Measurements from ENCODE around the gene CCDC6. TPM values are rescaled to one million over a fixed set of nuclear protein-coding genes. Genes with fewer than 3 reads are reported as not detected.
A peak's percentile ranks its signal among the peaks of the same experiment; 100 is the strongest.
"Not testable (repeated sequence)": the region's sequence is repeated elsewhere in the genome, so short reads cannot be mapped to it uniquely, and the experiment has no call there.

The CCDC6 gene
- total RNA-seq, 1 donor from 2014 or later, result 57.6 TPM

- no peak for DNase-seq (ENCODE audit: low spot score)
These were observed 25.3 kb downstream of the CCDC6 start for GRCh38 chr10:59880971-59881510.

GRCh38 chr10:59880019-59880717, 26.2 kb downstream of the CCDC6 start:
- no peak for DNase-seq (ENCODE audit: low spot score)

DNA sequence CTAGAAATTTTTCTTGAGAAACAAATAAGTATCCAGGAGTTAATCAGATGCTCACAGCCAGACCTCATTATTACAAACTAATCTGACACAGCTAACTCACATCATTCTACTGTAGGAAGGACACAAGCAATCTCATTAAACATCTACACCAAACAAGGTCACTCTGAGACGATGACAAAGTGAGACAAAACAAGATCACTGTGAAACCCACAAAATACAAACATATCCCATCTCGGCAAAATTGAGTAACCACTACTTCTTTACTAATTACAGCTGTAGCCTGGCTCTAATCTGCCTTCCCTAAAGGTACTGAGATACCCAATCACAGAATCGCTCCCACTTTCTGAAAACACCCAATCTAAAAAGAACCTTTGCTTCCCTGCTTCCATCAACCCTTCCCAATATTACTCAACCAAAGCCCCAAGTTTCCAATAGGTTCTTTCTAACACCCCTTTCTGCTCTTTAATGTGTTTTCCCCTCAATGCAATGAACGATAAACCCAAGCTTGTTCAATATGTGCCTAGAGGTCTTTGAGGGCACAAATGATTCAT, 26.9 kb downstream of the CCDC6 start:
- DNase-seq (ENCODE audit: low spot score), result no peak

GRCh38 chr10:59878915-59879314, 27.4 kb downstream of the CCDC6 start:
- no peak for DNase-seq (ENCODE audit: low spot score)

DNA sequence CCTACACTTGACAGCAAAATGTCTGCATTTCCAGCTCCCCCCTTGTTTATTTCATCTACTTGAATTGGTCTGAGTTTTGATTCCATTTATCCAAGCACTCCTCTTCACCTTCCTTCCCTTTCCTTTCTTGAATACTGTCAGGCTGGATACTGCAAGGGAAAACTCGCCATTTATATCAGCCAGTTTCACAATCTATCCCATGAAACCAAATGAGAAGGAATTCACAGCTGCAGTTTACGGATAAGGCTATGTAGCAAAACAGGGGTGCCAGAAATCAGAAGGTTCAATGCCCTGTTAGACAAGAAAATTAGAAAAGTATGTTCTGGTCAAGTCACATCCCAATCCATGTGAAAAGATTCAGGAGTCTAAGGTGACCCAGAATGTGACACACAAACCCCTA, 28.1 kb downstream of the CCDC6 start:
- no peak for DNase-seq (ENCODE audit: low spot score)

DNA sequence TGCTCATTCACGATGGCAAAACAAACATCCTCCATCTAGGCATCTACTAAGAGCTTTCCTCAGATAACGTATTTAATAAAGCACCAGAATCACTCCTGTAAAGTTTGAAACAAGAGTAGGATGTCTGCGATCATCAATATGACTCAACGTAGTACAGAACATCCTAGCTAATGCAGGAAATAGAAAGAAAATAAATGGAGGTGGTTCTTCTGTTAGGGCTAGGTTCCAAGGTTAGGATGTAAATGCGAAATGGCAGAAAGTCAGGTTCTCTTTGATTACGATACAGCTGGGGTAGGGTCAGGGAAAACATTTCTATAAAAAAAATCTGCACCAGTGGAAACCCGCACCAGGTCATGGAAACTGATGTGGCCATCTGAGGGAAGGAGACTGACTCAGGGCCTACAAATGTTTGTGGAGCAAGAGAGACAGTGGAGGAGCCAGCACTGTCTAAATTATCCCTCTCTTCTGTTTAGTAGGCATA, 29.1 kb downstream of the CCDC6 start:
- no peak for DNase-seq (ENCODE audit: low spot score)

DNA sequence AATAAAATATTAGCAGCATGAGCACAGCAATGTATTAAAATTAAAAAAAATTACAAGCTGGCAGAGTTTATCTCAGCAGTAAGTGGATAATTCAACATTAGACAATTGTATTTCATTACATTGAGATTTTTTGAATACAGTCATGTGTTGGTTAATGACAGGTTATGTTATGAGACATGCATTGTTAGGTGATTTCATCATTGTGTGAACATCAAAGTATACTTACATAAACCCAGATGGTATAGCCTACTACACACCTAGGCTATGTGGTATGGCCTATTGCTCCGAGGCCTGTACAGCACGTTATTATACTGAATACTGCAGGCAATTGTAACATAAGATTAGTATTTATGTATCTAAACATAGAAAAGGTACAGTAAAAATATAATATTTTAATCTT, 29.7 kb downstream of the CCDC6 start:
- no peak for DNase-seq (ENCODE audit: low spot score)

- DNase-seq (ENCODE audit: low spot score), result not testable (repeated sequence)
These were observed 30.1 kb downstream of the CCDC6 start for GRCh38 chr10:59876208-59876607.

GRCh38 chr10:59873896-59874295, 32.5 kb downstream of the CCDC6 start:
- DNase-seq (ENCODE audit: low spot score), result no peak

DNA sequence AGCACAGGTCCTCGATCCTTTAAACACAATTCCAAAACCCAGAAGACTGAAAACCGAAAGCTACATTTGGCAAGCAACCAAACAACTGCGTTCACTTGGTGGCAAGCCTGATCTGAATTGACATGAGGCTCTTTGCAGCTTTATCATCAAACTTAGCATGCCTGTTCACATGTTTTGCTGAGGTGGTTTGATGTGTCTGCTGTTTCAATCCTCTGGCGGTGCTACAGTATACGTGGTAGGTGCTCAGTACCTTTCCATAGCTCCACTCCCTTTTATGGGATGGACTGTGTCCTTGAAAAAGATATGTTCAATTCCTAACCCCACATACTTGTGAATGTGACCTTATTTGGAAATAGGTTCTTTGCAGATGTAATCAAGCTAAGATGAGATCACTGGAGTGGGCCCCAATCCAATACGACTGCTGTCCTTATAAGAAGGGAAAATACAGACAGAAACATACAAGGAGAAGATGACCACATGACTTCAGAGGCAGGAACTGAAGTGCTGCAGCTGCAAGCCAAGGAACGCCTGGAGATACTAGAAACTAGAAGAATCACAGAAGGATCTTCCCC, 33.4 kb downstream of the CCDC6 start:
- peak; percentile 57 for DNase-seq (ENCODE audit: low spot score)

- DNase-seq (ENCODE audit: low spot score), result no peak
These were observed 36.2 kb downstream of the CCDC6 start for GRCh38 chr10:59870152-59870551.

GRCh38 chr10:59869594-59869940, 36.8 kb downstream of the CCDC6 start:
- no peak for DNase-seq (ENCODE audit: low spot score)

DNA sequence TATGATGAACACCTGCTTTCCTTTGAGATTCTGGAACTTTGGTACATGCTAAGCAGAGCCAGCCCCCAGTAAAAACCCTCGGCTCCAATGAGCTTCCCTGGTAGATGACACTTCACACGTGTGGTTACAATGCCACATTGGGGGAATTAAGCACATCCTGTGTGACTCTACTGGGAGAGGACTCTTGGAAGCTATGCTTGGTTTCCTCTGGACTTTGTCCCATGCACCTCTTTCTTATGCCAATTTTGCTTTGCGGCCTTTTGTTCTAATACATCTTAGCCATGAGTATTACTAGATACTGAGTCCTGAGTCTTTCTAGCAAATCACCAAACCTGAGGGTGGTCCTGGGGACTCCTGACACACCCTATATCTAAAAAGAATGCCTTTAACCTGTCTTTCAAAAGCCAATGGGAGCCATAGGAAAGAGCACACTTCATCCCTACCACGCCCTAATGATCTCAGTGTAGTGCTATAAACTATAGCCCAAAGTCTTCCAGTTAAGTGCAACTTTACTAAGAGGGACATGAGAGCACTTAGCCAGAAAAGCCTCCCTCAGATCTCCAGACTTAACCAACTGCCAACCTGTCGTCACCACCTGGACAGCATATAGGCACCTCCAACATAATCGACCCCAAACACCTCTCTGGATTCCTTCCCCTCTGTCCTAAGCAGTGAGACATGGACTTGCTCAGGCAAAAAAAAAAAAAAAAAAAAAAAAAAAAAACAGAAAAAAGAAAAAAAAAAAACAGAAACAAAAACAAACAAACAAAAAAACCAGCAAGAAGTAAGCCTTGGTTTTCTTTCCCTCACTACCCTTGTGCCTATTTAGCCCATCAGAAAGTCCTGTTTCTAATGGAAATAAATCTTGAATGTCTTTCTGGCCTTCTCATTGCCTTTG, 37.4 kb downstream of the CCDC6 start:
- DNase-seq (ENCODE audit: low spot score), result no peak

DNA sequence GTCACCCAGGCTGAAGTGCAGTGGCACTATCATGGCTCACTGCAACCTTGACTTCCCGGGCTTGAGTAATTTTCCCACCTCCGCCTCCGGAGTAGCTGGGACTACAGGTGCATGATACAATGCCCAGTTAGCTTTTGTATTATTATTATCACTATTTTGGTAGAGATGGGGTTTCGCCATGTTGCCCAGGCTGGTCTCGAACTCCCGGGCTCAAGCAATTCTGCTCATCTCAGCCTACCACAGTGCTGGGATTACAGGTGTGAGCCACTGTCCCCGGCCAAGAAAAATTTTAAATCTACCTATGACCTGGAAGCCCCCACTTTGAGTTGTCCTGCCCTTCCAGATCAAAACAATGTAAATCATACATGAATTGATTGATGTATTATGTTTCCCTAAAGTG, 38.8 kb downstream of the CCDC6 start:
- DNase-seq (ENCODE audit: low spot score), result no peak

GRCh38 chr10:59865101-59865500, 41.3 kb downstream of the CCDC6 start:
- peak; percentile 40 for DNase-seq (ENCODE audit: low spot score)

GRCh38 chr10:59864141-59864962, 42.0 kb downstream of the CCDC6 start:
- DNase-seq (ENCODE audit: low spot score), result no peak

GRCh38 chr10:59859570-59859969, 46.8 kb downstream of the CCDC6 start:
- no peak for DNase-seq (ENCODE audit: low spot score)

GRCh38 chr10:59857921-59858320, 48.4 kb downstream of the CCDC6 start:
- no peak for DNase-seq (ENCODE audit: low spot score)

DNA sequence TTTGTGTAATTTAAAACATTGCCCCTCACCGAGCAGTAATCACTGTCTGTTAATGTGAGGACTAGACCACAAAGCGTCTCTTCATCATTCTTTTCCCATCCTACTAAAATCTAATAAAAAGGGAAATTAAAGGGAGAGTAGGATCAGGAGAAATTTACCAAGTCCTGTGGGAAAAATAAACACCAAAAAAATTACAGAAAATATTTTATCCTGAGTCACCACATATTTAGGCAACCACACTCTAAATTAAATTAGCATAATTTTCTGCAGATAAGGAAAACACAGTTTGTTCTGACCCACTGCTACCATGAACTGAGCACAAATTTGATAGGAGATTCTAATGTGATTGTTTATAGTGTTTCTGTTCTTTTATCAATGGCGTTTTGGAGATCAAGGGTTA, 49.3 kb downstream of the CCDC6 start:
- no peak for DNase-seq (ENCODE audit: low spot score)

DNA sequence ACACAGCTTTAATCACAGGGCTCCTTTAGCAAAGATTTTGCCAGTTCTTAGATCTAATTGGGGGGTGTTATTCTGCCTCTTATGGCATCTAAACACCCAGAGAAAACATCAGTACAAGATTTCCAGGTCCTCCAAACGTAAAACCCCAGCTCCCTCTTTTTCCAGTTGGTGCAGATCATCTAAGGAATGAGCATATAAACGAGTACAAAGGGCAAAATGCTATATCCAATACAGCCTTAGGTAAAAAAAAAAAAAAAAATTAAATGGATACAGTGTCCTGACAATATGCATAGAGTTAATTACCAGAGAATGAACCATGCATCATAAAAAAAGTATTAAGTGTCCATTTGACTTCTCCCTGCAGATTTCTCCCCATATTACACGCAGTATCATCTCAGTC, 50.3 kb downstream of the CCDC6 start:
- DNase-seq (ENCODE audit: low spot score), result no peak

- DNase-seq (ENCODE audit: low spot score), result no peak
These were observed 51.8 kb downstream of the CCDC6 start for GRCh38 chr10:59854571-59854970.

Measured in mucosa of gallbladder (tissue), 1 donor.